HepG2 (cell line): ENCODE measurements around the gene MRPL28. TPM values are rescaled to one million over a fixed set of nuclear protein-coding genes. Genes with fewer than 3 reads are reported as not detected.

Experiments used
- HDAC1 ChIP-seq: sonication (generic); formaldehyde crosslinking; IDR thresholded peaks from 2 replicates; pipeline ENCODE4 v1.5.1; 2020; ENCODE audit warnings: mild to moderate bottlenecking, missing genetic modification reagents
- IKZF4 ChIP-seq: sonication (generic); formaldehyde crosslinking; IDR thresholded peaks from 2 replicates; pipeline ENCODE4 v1.5.1; 2020; ENCODE audit warnings: borderline replicate concordance, mild to moderate bottlenecking, low read depth, missing genetic modification reagents; ENCODE audit errors: not compliant biosample characterization
- RXRA ChIP-seq: sonication (generic); formaldehyde crosslinking; IDR thresholded peaks from 2 replicates; pipeline ENCODE4 v1.5.1; 2020; ENCODE audit warnings: missing genetic modification reagents
- SAP130 ChIP-seq: IDR thresholded peaks from 2 replicates; pipeline ENCODE4 v1.6.1; 2016; ENCODE audit warnings: low read depth
- TBX2 ChIP-seq: sonication (generic); formaldehyde crosslinking; IDR thresholded peaks from 2 replicates; pipeline ENCODE4 v1.5.0; 2020; ENCODE audit warnings: missing genetic modification reagents, mild to moderate bottlenecking, borderline replicate concordance
- TMF1 ChIP-seq: sonication (generic); formaldehyde crosslinking; IDR thresholded peaks from 2 replicates; pipeline ENCODE4 v1.8.1; 2022; ENCODE audit warnings: low read depth, missing genetic modification reagents
- ZFP36L2 ChIP-seq: sonication (generic); formaldehyde crosslinking; IDR thresholded peaks from 2 replicates; pipeline ENCODE4 v1.4.0; 2020; ENCODE audit warnings: missing genetic modification reagents
- ZFX ChIP-seq: sonication (generic); formaldehyde crosslinking; IDR thresholded peaks from 2 replicates; pipeline ENCODE4 v1.4.0; 2020; ENCODE audit warnings: mild to moderate bottlenecking, low read depth, missing genetic modification reagents, moderate library complexity
- ZFY ChIP-seq: sonication (generic); formaldehyde crosslinking; IDR thresholded peaks from 2 replicates; pipeline ENCODE4 v1.4.0; 2020; ENCODE audit warnings: missing genetic modification reagents
- ZNF567 ChIP-seq: sonication (generic); formaldehyde crosslinking; IDR thresholded peaks from 2 replicates; pipeline ENCODE4 v1.8.1; 2023; ENCODE audit warnings: mild to moderate bottlenecking, missing genetic modification reagents, borderline replicate concordance
- ZNF615 ChIP-seq: sonication (generic); formaldehyde crosslinking; IDR thresholded peaks from 2 replicates; pipeline ENCODE4 v1.5.0; 2020; ENCODE audit warnings: mild to moderate bottlenecking, missing genetic modification reagents, borderline replicate concordance
- polyA plus RNA-seq, 8 experiments: library from polyadenylated mRNA; depleted of rRNA in 3 of 8; stranded (reverse) in 7 of 8; unstranded in 1 of 8; fragments of >200 nt; fragmentation: Illumina TruSeq in 4 of 8; extraction: Trizol in 4 of 8; gene quantifications; 2 replicates each; pipeline versions ENCODE4 v1.2.1 to v1.2.3, GENCODE V29; 2011 to 2016; ENCODE audit warnings: low read depth in 4 of 8, missing spikeins in 1 of 8, mixed read lengths in 1 of 8; ENCODE audit not compliant: insufficient read depth in 1 of 8
- total RNA-seq, 5 experiments: library from RNA; depleted of rRNA; stranded (reverse); fragments of >200 nt; fragmentation: Illumina TruSeq; extraction: Trizol; gene quantifications; 2 replicates each; pipeline ENCODE4 v1.2.3, GENCODE V29; 2016; ENCODE audit warnings: low read depth in 1 of 5
- TF ChIP-seq, protein P1 (sequence below): sonication (generic); formaldehyde crosslinking; IDR thresholded peaks from 2 replicates; pipeline ENCODE4 v1.4.0; 2020; ENCODE audit warnings: mild to moderate bottlenecking, missing genetic modification reagents
- TF ChIP-seq, protein P2 (sequence below): IDR thresholded peaks from 2 replicates; pipeline ENCODE4 v1.6.1; 2016
- TF ChIP-seq, protein P3 (sequence below): sonication (generic); formaldehyde crosslinking; IDR thresholded peaks from 2 replicates; pipeline ENCODE4 v1.4.0; 2020; ENCODE audit warnings: mild to moderate bottlenecking, missing genetic modification reagents
- TF ChIP-seq, protein P4 (sequence below): conservative IDR thresholded peaks from 2 replicates; pipeline ENCODE4 v1.6.1; 2018; ENCODE audit warnings: missing genetic modification reagents
- TF ChIP-seq, protein P5 (sequence below): IDR thresholded peaks from 2 replicates; pipeline ENCODE4 v1.6.1; 2016; ENCODE audit warnings: missing genetic modification reagents, missing compliant biosample characterization
- TF ChIP-seq, protein P6 (sequence below): sonication (generic); formaldehyde crosslinking; IDR thresholded peaks from 2 replicates; pipeline ENCODE4 v1.5.1; 2020; ENCODE audit warnings: mild to moderate bottlenecking, missing genetic modification reagents, moderate library complexity

MRPL28 gene
- total and polyA plus RNA-seq, 2 of the 13 experiments (the other 11 are each of a cell fraction or from before 2014, with no cell fraction given), result 114 to 135 TPM

DNA sequence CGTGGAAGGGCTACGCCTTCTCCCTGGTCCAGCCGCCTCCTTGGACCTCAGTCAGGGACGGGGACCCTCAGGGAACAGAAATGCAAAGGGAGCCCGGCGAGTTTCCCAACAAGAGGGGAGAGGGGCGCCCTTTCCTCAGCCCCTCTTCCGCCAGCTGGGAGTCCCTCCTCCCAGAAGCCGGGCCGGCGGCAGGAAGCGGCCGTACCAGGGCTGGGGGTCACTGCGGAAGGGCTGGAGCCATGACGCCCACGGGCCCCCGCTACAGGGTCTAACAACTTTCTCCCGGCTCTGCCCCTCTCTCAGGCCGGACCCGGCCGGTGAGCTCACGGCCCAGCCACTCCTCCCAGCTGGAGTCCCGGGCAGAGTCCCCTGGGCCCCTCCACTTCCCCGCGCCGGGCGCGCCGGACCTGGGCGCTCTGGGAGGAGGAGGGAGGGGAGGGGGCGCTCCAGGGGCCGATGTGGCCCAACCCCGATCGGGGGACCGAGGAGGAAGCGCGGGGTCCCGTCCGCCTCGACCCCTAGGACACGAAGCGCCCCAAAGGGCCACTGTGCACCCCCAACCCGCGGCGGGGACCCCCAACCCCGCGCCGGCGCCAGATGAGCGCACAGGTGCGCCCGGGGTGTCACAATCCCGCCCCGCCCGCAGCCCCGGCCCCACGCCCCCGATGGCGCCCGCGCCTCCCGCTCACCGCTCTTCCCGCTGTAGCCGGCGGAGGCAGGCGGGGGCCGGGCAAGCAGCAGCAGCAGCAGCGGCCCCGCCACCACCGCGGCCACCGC is 10.9 kb upstream of the MRPL28 start (continued):
- TF ChIP-seq, protein P1, sequence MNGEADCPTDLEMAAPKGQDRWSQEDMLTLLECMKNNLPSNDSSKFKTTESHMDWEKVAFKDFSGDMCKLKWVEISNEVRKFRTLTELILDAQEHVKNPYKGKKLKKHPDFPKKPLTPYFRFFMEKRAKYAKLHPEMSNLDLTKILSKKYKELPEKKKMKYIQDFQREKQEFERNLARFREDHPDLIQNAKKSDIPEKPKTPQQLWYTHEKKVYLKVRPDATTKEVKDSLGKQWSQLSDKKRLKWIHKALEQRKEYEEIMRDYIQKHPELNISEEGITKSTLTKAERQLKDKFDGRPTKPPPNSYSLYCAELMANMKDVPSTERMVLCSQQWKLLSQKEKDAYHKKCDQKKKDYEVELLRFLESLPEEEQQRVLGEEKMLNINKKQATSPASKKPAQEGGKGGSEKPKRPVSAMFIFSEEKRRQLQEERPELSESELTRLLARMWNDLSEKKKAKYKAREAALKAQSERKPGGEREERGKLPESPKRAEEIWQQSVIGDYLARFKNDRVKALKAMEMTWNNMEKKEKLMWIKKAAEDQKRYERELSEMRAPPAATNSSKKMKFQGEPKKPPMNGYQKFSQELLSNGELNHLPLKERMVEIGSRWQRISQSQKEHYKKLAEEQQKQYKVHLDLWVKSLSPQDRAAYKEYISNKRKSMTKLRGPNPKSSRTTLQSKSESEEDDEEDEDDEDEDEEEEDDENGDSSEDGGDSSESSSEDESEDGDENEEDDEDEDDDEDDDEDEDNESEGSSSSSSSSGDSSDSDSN (CRISPR knock-in tag), result peak; percentile 95
- TF ChIP-seq, protein P2, sequence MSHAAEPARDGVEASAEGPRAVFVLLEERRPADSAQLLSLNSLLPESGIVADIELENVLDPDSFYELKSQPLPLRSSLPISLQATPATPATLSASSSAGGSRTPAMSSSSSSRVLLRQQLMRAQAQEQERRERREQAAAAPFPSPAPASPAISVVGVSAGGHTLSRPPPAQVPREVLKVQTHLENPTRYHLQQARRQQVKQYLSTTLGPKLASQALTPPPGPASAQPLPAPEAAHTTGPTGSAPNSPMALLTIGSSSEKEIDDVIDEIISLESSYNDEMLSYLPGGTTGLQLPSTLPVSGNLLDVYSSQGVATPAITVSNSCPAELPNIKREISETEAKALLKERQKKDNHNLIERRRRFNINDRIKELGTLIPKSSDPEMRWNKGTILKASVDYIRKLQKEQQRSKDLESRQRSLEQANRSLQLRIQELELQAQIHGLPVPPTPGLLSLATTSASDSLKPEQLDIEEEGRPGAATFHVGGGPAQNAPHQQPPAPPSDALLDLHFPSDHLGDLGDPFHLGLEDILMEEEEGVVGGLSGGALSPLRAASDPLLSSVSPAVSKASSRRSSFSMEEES (CRISPR knock-in tag), result 0 out of 2 replicates have a peak, but pooled peaks have one; percentile 14
- TF ChIP-seq RXRA (CRISPR knock-in tag) (peak; percentile 58; the same call in 1 of the 2 replicates), ZFP36L2 (CRISPR knock-in tag) (0 out of 2 replicates have a peak, but pooled peaks have one; percentile 23), IKZF4 (CRISPR knock-in tag) (peak; percentile 33), ZNF567 (CRISPR knock-in tag) (no peak), ZNF615 (no peak), HDAC1 (CRISPR knock-in tag) (peak; percentile 82), ZFX (CRISPR knock-in tag) (peak; percentile 76), SAP130 (CRISPR knock-in tag) (peak; percentile 79), TBX2 (CRISPR knock-in tag) (peak; percentile 36; the same call in 1 of the 2 replicates), TMF1 (no peak), ZFY (peak; percentile 65)
- TF ChIP-seq, protein P3, sequence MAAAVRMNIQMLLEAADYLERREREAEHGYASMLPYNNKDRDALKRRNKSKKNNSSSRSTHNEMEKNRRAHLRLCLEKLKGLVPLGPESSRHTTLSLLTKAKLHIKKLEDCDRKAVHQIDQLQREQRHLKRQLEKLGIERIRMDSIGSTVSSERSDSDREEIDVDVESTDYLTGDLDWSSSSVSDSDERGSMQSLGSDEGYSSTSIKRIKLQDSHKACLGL, result peak; percentile 63; the same call in 1 of the 2 replicates
- TF ChIP-seq, protein P4, sequence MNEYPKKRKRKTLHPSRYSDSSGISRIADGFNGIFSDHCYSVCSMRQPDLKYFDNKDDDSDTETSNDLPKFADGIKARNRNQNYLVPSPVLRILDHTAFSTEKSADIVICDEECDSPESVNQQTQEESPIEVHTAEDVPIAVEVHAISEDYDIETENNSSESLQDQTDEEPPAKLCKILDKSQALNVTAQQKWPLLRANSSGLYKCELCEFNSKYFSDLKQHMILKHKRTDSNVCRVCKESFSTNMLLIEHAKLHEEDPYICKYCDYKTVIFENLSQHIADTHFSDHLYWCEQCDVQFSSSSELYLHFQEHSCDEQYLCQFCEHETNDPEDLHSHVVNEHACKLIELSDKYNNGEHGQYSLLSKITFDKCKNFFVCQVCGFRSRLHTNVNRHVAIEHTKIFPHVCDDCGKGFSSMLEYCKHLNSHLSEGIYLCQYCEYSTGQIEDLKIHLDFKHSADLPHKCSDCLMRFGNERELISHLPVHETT (CRISPR knock-in tag), result no peak; the same call in 1 of the 2 replicates
- TF ChIP-seq, protein P5, sequence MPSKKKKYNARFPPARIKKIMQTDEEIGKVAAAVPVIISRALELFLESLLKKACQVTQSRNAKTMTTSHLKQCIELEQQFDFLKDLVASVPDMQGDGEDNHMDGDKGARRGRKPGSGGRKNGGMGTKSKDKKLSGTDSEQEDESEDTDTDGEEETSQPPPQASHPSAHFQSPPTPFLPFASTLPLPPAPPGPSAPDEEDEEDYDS (CRISPR knock-in tag), result 0 out of 2 replicates have a peak, but pooled peaks have one; percentile 16
- TF ChIP-seq, protein P6, sequence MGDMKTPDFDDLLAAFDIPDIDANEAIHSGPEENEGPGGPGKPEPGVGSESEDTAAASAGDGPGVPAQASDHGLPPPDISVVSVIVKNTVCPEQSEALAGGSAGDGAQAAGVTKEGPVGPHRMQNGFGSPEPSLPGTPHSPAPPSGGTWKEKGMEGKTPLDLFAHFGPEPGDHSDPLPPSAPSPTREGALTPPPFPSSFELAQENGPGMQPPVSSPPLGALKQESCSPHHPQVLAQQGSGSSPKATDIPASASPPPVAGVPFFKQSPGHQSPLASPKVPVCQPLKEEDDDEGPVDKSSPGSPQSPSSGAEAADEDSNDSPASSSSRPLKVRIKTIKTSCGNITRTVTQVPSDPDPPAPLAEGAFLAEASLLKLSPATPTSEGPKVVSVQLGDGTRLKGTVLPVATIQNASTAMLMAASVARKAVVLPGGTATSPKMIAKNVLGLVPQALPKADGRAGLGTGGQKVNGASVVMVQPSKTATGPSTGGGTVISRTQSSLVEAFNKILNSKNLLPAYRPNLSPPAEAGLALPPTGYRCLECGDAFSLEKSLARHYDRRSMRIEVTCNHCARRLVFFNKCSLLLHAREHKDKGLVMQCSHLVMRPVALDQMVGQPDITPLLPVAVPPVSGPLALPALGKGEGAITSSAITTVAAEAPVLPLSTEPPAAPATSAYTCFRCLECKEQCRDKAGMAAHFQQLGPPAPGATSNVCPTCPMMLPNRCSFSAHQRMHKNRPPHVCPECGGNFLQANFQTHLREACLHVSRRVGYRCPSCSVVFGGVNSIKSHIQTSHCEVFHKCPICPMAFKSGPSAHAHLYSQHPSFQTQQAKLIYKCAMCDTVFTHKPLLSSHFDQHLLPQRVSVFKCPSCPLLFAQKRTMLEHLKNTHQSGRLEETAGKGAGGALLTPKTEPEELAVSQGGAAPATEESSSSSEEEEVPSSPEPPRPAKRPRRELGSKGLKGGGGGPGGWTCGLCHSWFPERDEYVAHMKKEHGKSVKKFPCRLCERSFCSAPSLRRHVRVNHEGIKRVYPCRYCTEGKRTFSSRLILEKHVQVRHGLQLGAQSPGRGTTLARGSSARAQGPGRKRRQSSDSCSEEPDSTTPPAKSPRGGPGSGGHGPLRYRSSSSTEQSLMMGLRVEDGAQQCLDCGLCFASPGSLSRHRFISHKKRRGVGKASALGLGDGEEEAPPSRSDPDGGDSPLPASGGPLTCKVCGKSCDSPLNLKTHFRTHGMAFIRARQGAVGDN (CRISPR knock-in tag), result peak; percentile 64
